SKM-1 (cell line): ENCODE measurements around the gene CHMP2A.
A peak's percentile ranks its signal among the peaks of the same experiment; 100 is the strongest.
"Not testable (repeated sequence)": the region's sequence is repeated elsewhere in the genome, so short reads cannot be mapped to it uniquely, and the experiment has no call there.

ENCODE experiments used
- DNase-seq: peaks from one replicate; lab custom pipeline; 2025; ENCODE audit not compliant: unreplicated experiment; lab: John Stamatoyannopoulos, UW

The CHMP2A gene

GRCh38 chr19:58513694-58514563, 41.0 kb downstream of the CHMP2A start:
- DNase-seq, result peak; percentile 17

- DNase-seq, result no peak
Observed at GRCh38 chr19:58513213-58513693, 41.7 kb downstream of the CHMP2A start.

- no peak for DNase-seq
Observed at GRCh38 chr19:58511353-58512208, 43.3 kb downstream of the CHMP2A start, which contains the start of gene SLC27A5. SLC27A5 (minus strand) TSS chr19:58511992; CDS start chr19:58511955, 37 bp downstream.

- no peak for DNase-seq
Observed at GRCh38 chr19:58510084-58510862, 44.6 kb downstream of the CHMP2A start.

- no peak for DNase-seq
Observed at GRCh38 chr19:58509731-58510083, 45.2 kb downstream of the CHMP2A start.

- not testable (repeated sequence) for DNase-seq
Observed at GRCh38 chr19:58507602-58508223, 47.2 kb downstream of the CHMP2A start.
